Eye (tissue), 1 donor: ENCODE results near the gene PIP5K1C.

ENCODE experiments used
- DNase-seq: peaks from one replicate; pipeline ENCODE4 v3.0.0-alpha.2; 2015

PIP5K1C gene

DNA sequence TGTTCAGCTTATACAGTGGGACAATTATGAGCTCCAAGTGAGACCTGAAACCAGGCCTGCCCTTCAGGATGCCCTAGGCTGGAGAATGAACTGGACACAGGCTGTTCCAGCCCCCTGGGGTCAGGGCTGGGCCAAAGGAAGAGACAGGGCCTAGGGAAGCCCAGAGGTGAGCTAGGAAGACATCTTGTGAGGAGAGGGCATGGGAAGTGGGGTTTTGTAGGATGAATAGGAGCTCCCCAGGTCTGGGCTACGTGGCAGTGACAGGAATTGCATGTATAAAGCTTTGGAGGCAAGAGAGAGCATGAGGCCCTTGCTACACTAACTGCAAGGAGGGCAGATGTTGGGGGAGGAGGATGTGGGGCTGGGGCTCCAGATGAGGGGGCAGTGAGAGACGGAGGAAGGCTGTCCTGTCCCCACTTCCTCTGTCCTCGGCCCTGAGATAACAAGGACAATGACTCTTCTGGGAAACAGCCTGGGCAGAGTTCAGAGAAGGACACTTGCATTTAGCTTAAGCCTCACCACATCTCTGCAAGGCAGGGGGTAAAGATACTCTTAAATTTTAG lies 92.1 kb downstream of the PIP5K1C start:
- DNase-seq = no peak

- no peak for DNase-seq
Observed at GRCh38 chr19:3607303-3608078, 92.8 kb downstream of the PIP5K1C start.

DNA sequence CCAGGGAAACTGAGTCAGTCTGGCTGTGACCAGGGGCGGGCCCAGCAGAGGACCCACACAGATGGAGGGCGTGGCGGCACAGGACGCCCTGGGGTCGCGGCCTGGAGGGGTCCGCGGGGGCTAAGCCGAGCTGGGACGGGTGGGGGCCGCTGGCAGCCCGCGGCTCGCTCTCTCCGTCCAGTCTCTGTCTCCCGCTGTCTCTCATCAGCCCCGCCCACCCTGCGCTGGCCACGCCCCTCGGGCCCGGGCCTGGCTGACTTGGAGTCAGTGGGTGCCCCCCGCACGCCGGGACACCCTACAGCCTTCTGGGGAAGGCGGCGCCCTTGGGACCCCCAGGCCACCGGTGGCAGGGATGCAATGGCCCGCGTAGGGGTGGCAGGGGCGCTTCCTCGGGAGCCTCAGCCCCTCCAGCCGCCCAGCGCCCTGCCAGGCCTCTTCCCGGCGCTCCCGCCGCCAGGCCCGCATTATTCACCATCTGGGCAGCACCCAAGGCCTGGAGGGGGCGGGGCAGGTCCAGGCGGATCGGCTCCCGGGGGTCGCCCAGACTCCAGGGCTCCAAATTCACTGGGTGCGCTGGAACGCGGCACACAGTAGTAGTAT lies 93.5 kb downstream of the PIP5K1C start, which contains the start of gene TBXA2R:
TBXA2R (minus strand) TSS at position 186 of the 600 bp plus-strand sequence. CDS start 6,241 bp downstream, outside the sequence.
- DNase-seq = peak; percentile 38

- DNase-seq = no peak
Observed at GRCh38 chr19:3606174-3606689, 94.0 kb downstream of the PIP5K1C start.

- no peak for DNase-seq
Observed at GRCh38 chr19:3605770-3606169, 94.5 kb downstream of the PIP5K1C start.

GRCh38 chr19:3605361-3605760 lies 94.9 kb downstream of the PIP5K1C start:
- no peak for DNase-seq

DNA sequence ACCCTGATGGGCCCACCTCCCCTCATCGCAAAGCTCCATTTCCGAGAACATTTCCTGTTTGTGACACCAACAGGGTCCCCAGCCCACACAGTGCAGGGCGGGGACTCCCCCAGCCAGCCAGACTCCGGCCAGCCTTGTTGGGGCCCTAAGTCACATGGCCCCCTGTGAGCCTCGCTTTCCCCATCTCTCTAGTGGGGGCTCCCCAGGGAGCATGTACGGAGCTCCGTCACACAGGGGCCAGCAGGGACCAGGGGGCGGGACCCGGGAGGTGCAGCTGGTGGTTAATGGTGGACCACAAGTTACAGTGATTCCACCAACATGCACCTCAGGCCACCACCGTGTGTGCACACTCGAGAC lies 95.3 kb downstream of the PIP5K1C start:
- no peak for DNase-seq

GRCh38 chr19:3604227-3604986 lies 95.9 kb downstream of the PIP5K1C start:
- no peak for DNase-seq

DNA sequence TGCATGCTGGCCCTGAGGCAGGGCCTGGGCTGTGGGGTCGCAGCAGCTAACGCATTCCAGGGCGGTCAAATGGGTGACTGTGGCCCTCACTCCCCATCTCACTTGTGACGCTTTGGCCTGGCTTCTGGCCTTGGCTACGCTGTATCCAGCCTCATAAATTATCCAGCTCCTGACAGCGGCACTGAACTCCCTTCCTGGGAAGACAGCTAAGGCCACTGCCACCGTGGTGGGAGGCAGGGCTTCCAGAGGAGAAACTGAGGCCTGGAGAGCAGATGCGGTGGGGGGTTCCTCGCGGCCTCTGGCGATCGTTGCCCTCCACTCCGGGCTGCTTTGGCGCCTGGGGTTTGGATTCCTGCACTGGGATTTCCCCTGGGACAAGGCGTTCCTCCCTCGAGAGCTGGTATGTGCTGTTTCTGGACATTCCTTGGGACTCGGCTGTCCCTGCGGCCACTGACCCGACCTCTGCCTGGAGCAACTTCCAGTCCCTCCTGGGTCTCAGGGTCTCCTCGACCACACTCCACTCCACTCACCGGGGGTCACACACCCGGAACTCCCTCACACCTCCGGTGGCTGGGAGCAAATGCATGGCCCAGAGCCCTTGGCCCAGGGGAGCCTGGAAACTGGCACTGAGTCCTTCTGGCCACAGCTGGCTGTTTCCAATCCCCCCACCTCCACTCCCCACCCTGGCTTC lies 97.0 kb downstream of the PIP5K1C start:
- no peak for DNase-seq

DNA sequence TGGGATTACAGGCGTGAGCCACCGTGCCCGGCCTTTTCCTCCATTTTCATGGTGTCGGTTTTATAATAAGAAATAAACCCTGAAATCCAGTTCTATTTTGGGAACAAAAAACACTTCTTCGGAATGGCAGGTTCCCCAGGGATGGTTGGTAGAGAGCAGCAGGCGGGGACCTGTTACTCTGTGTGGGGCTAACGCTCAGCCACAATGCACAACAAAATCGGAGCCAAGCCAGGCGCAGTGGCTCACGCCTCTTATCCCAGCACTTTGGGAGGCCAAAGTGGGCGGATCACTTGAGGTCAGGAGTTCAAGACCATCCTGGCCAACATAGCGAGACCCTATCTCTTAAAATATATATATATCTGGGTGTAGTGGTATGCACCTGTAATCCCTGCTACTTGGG lies 99.2 kb downstream of the PIP5K1C start:
- DNase-seq = no peak

GRCh38 chr19:3599776-3600187 lies 100.5 kb downstream of the PIP5K1C start:
- DNase-seq = no peak

DNA sequence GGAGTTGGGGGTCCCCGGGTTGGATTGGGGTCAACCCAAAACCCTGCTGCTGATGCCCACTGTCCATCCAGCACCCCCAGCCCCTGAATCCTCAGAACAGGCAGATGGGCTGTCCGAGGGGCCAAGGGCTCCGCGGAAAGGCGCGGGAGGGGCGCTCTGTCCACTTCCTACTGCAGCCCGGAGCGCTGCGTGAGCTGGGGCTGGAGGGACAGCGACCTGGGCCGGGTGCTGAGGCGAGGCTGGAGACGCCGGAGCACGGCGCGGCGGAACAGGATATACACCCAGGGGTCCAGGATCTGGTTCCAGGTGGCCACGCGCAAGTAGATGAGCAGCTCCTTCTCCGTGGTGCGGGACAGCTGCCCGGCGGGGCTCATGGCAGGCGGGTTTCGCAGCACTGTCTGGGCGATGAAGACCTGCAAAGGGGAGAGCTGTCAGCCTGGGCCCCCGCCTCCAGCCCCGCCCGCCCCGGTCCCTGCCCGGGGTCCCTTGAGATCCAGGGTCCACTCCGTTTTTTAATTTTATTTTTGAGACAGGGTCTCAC lies 104.7 kb downstream of the PIP5K1C start:
- no peak for DNase-seq

- no peak for DNase-seq
Observed at GRCh38 chr19:3593156-3593555, 107.1 kb downstream of the PIP5K1C start.

GRCh38 chr19:3591876-3592613 lies 108.2 kb downstream of the PIP5K1C start:
- no peak for DNase-seq

- no peak for DNase-seq
Observed at GRCh38 chr19:3590991-3591659, 109.1 kb downstream of the PIP5K1C start.

DNA sequence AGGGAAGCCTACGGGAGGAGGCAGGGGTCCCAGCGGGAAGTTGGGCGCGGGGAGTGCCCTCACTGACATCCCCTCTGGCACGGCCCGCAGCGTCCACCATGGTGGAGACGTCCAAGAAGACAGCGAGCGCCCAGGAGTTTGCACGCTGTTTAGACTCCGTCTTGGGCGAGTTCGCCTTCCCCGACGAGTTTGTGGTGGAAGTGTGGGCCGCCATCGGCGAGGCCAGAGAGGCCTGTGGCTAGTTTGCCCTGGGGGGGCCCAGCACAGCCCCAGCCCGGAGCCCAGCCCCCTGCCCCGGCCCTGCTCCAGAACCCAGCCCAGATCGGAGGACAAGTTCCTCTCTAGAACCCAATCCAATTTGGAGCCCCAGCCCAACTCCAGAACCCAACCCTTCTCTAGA lies 110.3 kb downstream of the PIP5K1C start:
- no peak for DNase-seq

GRCh38 chr19:3589439-3589838 lies 110.8 kb downstream of the PIP5K1C start:
- no peak for DNase-seq

DNA sequence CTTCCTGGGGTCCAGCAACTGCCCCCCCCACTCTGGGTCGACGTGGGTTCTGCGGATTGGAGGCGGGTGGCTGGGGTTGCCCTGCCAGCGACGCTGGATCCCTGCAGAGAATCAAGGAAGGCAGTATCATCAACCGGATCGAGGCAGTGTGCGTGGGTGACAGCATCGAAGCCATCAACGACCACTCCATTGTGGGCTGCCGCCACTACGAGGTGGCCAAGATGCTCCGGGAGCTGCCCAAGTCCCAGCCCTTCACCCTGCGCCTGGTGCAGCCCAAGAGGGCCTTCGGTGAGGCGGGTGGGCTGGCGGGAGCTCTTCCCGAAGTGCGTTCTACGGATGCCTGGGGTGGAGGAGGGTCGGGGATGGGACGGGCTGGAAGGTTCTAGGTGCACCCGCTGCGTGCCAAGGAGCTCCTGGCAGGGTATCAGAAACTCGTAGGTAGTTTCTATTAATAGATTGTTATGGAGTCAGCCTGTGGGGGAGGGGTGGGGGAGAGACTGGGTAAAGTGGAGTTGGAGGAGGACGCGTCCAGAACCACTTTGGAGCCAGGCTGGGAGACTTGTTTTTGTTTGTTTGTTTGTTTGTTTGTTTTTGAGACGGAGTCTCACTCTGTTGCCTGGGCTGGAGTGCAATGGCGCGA lies 113.4 kb downstream of the PIP5K1C start:
- no peak for DNase-seq

GRCh38 chr19:3586127-3586626 lies 114.1 kb downstream of the PIP5K1C start:
- no peak for DNase-seq
